ENCODE measurements around the gene SCNN1A.

- TF ChIP-seq CTCF (IDR thresholded peaks at IDR 0.05) (no peak), POLR2A (IDR thresholded peaks at IDR 0.05) (no peak)
Measured at GRCh38 chr12:6424866-6425265, 49.5 kb upstream of the SCNN1A start.

Data from tibial nerve (tissue), 3 donors.